ENCODE measurements around the gene ARHGAP12.
"Not testable (repeated sequence)": the region's sequence is repeated elsewhere in the genome, so short reads cannot be mapped to it uniquely, and the experiment has no call there.

ARHGAP12 gene

GRCh38 chr10:31926160-31926559, 2.5 kb downstream of the ARHGAP12 start:
- DNase-seq (ENCODE audit: low read depth): no peak

- no peak for DNase-seq (ENCODE audit: low read depth)
Measured at GRCh38 chr10:31924833-31925232, 3.8 kb downstream of the ARHGAP12 start.

GRCh38 chr10:31923389-31923788, 5.2 kb downstream of the ARHGAP12 start:
- DNase-seq (ENCODE audit: low read depth): no peak

GRCh38 chr10:31921031-31921430, 7.6 kb downstream of the ARHGAP12 start:
- DNase-seq (ENCODE audit: low read depth): no peak

- no peak for DNase-seq (ENCODE audit: low read depth)
Measured at GRCh38 chr10:31920538-31920937, 8.1 kb downstream of the ARHGAP12 start.

GRCh38 chr10:31918671-31919409, 9.8 kb downstream of the ARHGAP12 start:
- DNase-seq (ENCODE audit: low read depth): no peak

GRCh38 chr10:31914370-31914769, 14.3 kb downstream of the ARHGAP12 start:
- DNase-seq (ENCODE audit: low read depth): no peak

GRCh38 chr10:31912898-31913850, 15.5 kb downstream of the ARHGAP12 start:
- no peak for DNase-seq (ENCODE audit: low read depth)

- no peak for DNase-seq (ENCODE audit: low read depth)
Measured at GRCh38 chr10:31912289-31912688, 16.3 kb downstream of the ARHGAP12 start.

- DNase-seq (ENCODE audit: low read depth): no peak
Measured at GRCh38 chr10:31910016-31910415, 18.6 kb downstream of the ARHGAP12 start.

- DNase-seq (ENCODE audit: low read depth): no peak
Measured at GRCh38 chr10:31908157-31908556, 20.5 kb downstream of the ARHGAP12 start.

GRCh38 chr10:31906039-31906438, 22.6 kb downstream of the ARHGAP12 start:
- DNase-seq (ENCODE audit: low read depth): no peak

GRCh38 chr10:31905586-31905985, 23.0 kb downstream of the ARHGAP12 start:
- no peak for DNase-seq (ENCODE audit: low read depth)

- no peak for DNase-seq (ENCODE audit: low read depth)
Measured at GRCh38 chr10:31902625-31903024, 26.0 kb downstream of the ARHGAP12 start.

- DNase-seq (ENCODE audit: low read depth): no peak
Measured at GRCh38 chr10:31897506-31897905, 31.1 kb downstream of the ARHGAP12 start.

GRCh38 chr10:31896968-31897384, 31.7 kb downstream of the ARHGAP12 start:
- no peak for DNase-seq (ENCODE audit: low read depth)

- not testable (repeated sequence) for DNase-seq (ENCODE audit: low read depth)
Measured at GRCh38 chr10:31895722-31896121, 32.9 kb downstream of the ARHGAP12 start.

GRCh38 chr10:31888442-31888841, 40.2 kb downstream of the ARHGAP12 start:
- DNase-seq (ENCODE audit: low read depth): no peak

- no peak for DNase-seq (ENCODE audit: low read depth)
Measured at GRCh38 chr10:31887850-31888249, 40.8 kb downstream of the ARHGAP12 start.

- DNase-seq (ENCODE audit: low read depth): no peak
Measured at GRCh38 chr10:31886885-31887284, 41.7 kb downstream of the ARHGAP12 start.

GRCh38 chr10:31885971-31886370, 42.7 kb downstream of the ARHGAP12 start:
- DNase-seq (ENCODE audit: low read depth): no peak

- DNase-seq (ENCODE audit: low read depth): no peak
Measured at GRCh38 chr10:31884386-31884785, 44.2 kb downstream of the ARHGAP12 start.

GRCh38 chr10:31883397-31883796, 45.2 kb downstream of the ARHGAP12 start:
- no peak for DNase-seq (ENCODE audit: low read depth)
